ENCODE measurements around the gene OPN1SW. TPM values are rescaled to one million over a fixed set of nuclear protein-coding genes. Genes with fewer than 3 reads are reported as not detected.

Gene OPN1SW
- total and polyA plus RNA-seq, 4 donors = not detected

- no peaks in the 10 kb centered on the region for H3K27me3 ChIP-seq (ENCODE audit: control insufficient read depth in 1 of 2, insufficient read depth in 2 of 2, low read length in 1 of 2)
- no peak for ATAC-seq (ENCODE audit: low FRiP score)
- no peak for DNase-seq
- H3K27ac ChIP-seq (ENCODE audit: low read depth in 1 of 2, low read length in 2 of 2) = no peak overlapping the region
- WGBS, 2 donors = 90 to 96% methylated on average over 1 of the region's 1 CpG
- no peaks in the 10 kb centered on the region for H3K9me3 ChIP-seq (ENCODE audit: control insufficient read depth, low read length)
- intact Hi-C loops (cut with DNase I) = no loop called here
- H3K4me3 ChIP-seq (ENCODE audit: low read length in 2 of 2) = no peak overlapping the region
- peaks cover 0 to 5% of the 10 kb centered on the region in 2 donors for H3K36me3 ChIP-seq (ENCODE audit: control insufficient read depth in 1 of 2, insufficient read depth in 2 of 2, low read length in 1 of 2)
- peaks cover 0 to 5% of the 10 kb centered on the region in 2 donors for H3K4me1 ChIP-seq (ENCODE audit: control insufficient read depth in 1 of 2, insufficient read depth in 2 of 2, low read length in 2 of 2)
Measured at GRCh38 chr7:128758553-128758952, 17.0 kb downstream of the OPN1SW start.

DNA sequence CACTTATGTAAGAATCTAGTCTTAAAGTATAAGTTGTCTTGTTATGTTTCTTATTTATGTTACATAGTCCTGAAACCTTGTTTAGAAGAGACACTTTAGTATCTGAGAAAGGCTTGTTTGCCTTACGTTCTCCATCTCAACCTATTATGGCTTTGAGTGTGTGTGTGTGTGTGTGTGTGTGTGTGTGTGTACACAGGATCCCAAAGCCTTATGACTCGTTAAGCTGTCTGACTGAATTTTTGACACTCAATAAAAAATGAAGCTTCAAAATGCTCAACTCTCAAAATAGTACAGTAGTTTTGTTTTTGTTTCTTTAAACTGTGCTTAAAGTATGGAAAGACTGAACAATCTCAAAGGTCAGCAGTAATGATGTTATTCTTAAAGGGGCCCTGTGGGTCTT, 18.4 kb downstream of the OPN1SW start:
- Histone ChIP-seq H3K9me3 (ENCODE audit: control insufficient read depth, low read length) (no peaks in the 10 kb centered on the region), H3K27me3 (ENCODE audit: control insufficient read depth in 1 of 2, insufficient read depth in 2 of 2, low read length in 1 of 2) (no peaks in the 10 kb centered on the region), H3K36me3 (ENCODE audit: control insufficient read depth in 1 of 2, insufficient read depth in 2 of 2, low read length in 1 of 2) (peaks cover 0 to 5% of the 10 kb centered on the region in 2 donors), H3K4me3 (ENCODE audit: low read length in 2 of 2) (no peak overlapping the region), H3K4me1 (ENCODE audit: control insufficient read depth in 1 of 2, insufficient read depth in 2 of 2, low read length in 2 of 2) (peaks cover 0 to 5% of the 10 kb centered on the region in 2 donors), H3K27ac (ENCODE audit: low read depth in 1 of 2, low read length in 2 of 2) (peak overlapping the region in 1 of 2 donors; percentile 7)
- WGBS, 2 donors = 7 to 14% methylated on average over 2 of the region's 2 CpGs
- no peak for DNase-seq
- peak; percentile 36 for ATAC-seq (ENCODE audit: low FRiP score)
- intact Hi-C loops (cut with DNase I) = no loop called here

GRCh38 chr7:128755819-128756476, 19.6 kb downstream of the OPN1SW start:
- 42 to 44% methylated on average over 5 of the region's 5 CpGs for WGBS, 2 donors
- Histone ChIP-seq H3K36me3 (ENCODE audit: control insufficient read depth in 1 of 2, insufficient read depth in 2 of 2, low read length in 1 of 2) (peaks cover 0 to 4% of the 10 kb centered on the region in 2 donors), H3K4me3 (ENCODE audit: low read length in 2 of 2) (no peak overlapping the region), H3K9me3 (ENCODE audit: control insufficient read depth, low read length) (no peaks in the 10 kb centered on the region), H3K4me1 (ENCODE audit: control insufficient read depth in 1 of 2, insufficient read depth in 2 of 2, low read length in 2 of 2) (peaks cover 0 to 5% of the 10 kb centered on the region in 2 donors), H3K27me3 (ENCODE audit: control insufficient read depth in 1 of 2, insufficient read depth in 2 of 2, low read length in 1 of 2) (no peaks in the 10 kb centered on the region), H3K27ac (ENCODE audit: low read depth in 1 of 2, low read length in 2 of 2) (peak overlapping the region in 1 of 2 donors; percentile 48)
- ATAC-seq (ENCODE audit: low FRiP score) (peak; percentile 78), DNase-seq (no peak)
- intact Hi-C loops (cut with DNase I) = no loop called here

- Histone ChIP-seq H3K9me3 (ENCODE audit: control insufficient read depth, low read length) (no peaks in the 10 kb centered on the region), H3K27ac (ENCODE audit: low read depth in 1 of 2, low read length in 2 of 2) (no peak overlapping the region), H3K36me3 (ENCODE audit: control insufficient read depth in 1 of 2, insufficient read depth in 2 of 2, low read length in 1 of 2) (peaks cover 0 to 4% of the 10 kb centered on the region in 2 donors), H3K27me3 (ENCODE audit: control insufficient read depth in 1 of 2, insufficient read depth in 2 of 2, low read length in 1 of 2) (no peaks in the 10 kb centered on the region), H3K4me1 (ENCODE audit: control insufficient read depth in 1 of 2, insufficient read depth in 2 of 2, low read length in 2 of 2) (peaks cover 0 to 5% of the 10 kb centered on the region in 2 donors), H3K4me3 (ENCODE audit: low read length in 2 of 2) (no peak overlapping the region)
- DNase-seq (no peak), ATAC-seq (ENCODE audit: low FRiP score) (no peak)
- intact Hi-C loops (cut with DNase I) = no loop called here
- WGBS, 2 donors = 52 to 66% methylated on average over 2 of the region's 2 CpGs
Measured at GRCh38 chr7:128755075-128755818, 20.3 kb downstream of the OPN1SW start.

GRCh38 chr7:128752251-128752650, 23.3 kb downstream of the OPN1SW start:
- Histone ChIP-seq H3K36me3 (ENCODE audit: control insufficient read depth in 1 of 2, insufficient read depth in 2 of 2, low read length in 1 of 2) (peaks cover 0 to 4% of the 10 kb centered on the region in 2 donors), H3K9me3 (ENCODE audit: control insufficient read depth, low read length) (no peaks in the 10 kb centered on the region), H3K4me1 (ENCODE audit: control insufficient read depth in 1 of 2, insufficient read depth in 2 of 2, low read length in 2 of 2) (peaks cover 1 to 5% of the 10 kb centered on the region in 2 donors), H3K4me3 (ENCODE audit: low read length in 2 of 2) (no peak overlapping the region), H3K27ac (ENCODE audit: low read depth in 1 of 2, low read length in 2 of 2) (no peak overlapping the region), H3K27me3 (ENCODE audit: control insufficient read depth in 1 of 2, insufficient read depth in 2 of 2, low read length in 1 of 2) (no peaks in the 10 kb centered on the region)
- WGBS, 2 donors = 47 to 60% methylated on average over 1 of the region's 1 CpG
- ATAC-seq (ENCODE audit: low FRiP score) = no peak
- intact Hi-C loops (cut with DNase I) = no loop called here
- no peak for DNase-seq

DNA sequence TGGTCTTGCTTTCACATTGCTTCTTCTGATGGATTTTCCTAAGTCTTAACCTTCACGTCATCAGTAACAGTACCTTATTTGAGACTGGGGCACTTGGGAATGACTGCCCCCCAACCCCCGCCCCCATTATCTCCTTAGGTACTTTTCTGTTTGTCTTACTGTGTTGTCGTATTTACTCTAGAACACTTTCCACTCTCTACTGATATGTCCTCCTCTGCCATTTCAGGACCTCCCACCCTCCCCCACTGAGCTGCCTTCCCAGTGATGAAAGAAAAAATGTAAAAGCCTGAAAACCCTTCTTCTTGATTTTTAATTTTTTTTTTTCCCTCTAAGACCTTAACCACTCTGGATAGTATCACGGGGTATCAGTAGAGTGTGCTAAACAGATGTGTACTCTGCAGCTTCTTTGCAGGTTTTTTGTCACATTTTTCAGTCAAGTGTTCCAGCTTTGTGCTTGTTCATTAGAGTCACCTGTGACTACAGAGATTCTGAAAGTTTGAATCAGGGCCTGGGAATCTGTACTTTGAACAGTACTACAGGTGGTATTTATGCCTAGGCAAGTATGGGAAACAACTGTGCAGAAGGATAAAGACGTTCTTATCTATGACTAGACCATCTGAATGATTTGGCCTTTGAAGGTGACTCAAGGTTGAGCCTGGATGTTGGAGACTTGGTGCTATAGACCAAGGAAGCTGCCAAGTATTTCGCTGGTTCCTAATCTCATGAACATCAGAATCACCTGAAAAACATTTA, 28.1 kb downstream of the OPN1SW start:
- WGBS, 2 donors = 65 to 76% methylated on average over 6 of the region's 6 CpGs
- H3K36me3 ChIP-seq (ENCODE audit: control insufficient read depth in 1 of 2, insufficient read depth in 2 of 2, low read length in 1 of 2) = peaks cover 0 to 4% of the 10 kb centered on the region in 2 donors
- H3K27ac ChIP-seq (ENCODE audit: low read depth in 1 of 2, low read length in 2 of 2) = no peak overlapping the region
- intact Hi-C loops (cut with DNase I) = no loop called here
- H3K4me3 ChIP-seq (ENCODE audit: low read length in 2 of 2) = no peak overlapping the region
- peaks cover 0 to 1% of the 10 kb centered on the region in 2 donors for H3K4me1 ChIP-seq (ENCODE audit: control insufficient read depth in 1 of 2, insufficient read depth in 2 of 2, low read length in 2 of 2)
- no peak for ATAC-seq (ENCODE audit: low FRiP score)
- no peaks in the 10 kb centered on the region for H3K27me3 ChIP-seq (ENCODE audit: control insufficient read depth in 1 of 2, insufficient read depth in 2 of 2, low read length in 1 of 2)
- no peak for DNase-seq
- H3K9me3 ChIP-seq (ENCODE audit: control insufficient read depth, low read length) = no peaks in the 10 kb centered on the region

DNA sequence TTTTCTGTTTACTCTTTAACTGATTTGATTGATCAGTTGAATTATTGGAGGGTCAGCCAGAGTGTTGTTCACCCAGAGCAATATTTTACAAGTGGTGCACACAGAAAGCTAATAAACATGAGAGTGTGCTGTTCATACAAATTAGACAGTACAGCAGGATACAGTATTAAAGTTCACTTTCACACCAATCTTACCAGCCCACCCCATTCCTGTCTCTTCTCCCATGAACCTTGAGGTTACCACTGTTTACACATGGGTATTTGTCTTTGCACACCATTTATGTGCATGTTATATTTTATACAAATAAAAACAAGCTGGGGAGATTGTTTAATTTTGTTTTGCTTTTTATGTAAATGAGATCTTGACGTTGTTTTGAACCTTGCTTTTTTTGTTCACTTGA, 29.9 kb downstream of the OPN1SW start:
- Histone ChIP-seq H3K4me1 (ENCODE audit: control insufficient read depth in 1 of 2, insufficient read depth in 2 of 2, low read length in 2 of 2) (peaks cover 0 to 5% of the 10 kb centered on the region in 2 donors), H3K4me3 (ENCODE audit: low read length in 2 of 2) (no peak overlapping the region), H3K27ac (ENCODE audit: low read depth in 1 of 2, low read length in 2 of 2) (no peak overlapping the region), H3K9me3 (ENCODE audit: control insufficient read depth, low read length) (no peaks in the 10 kb centered on the region), H3K36me3 (ENCODE audit: control insufficient read depth in 1 of 2, insufficient read depth in 2 of 2, low read length in 1 of 2) (peaks cover 0 to 2% of the 10 kb centered on the region in 2 donors), H3K27me3 (ENCODE audit: control insufficient read depth in 1 of 2, insufficient read depth in 2 of 2, low read length in 1 of 2) (no peaks in the 10 kb centered on the region)
- ATAC-seq (ENCODE audit: low FRiP score) = no peak
- 67 to 77% methylated on average over 1 of the region's 1 CpG for WGBS, 2 donors
- no peak for DNase-seq
- intact Hi-C loops (cut with DNase I) = no loop called here

DNA sequence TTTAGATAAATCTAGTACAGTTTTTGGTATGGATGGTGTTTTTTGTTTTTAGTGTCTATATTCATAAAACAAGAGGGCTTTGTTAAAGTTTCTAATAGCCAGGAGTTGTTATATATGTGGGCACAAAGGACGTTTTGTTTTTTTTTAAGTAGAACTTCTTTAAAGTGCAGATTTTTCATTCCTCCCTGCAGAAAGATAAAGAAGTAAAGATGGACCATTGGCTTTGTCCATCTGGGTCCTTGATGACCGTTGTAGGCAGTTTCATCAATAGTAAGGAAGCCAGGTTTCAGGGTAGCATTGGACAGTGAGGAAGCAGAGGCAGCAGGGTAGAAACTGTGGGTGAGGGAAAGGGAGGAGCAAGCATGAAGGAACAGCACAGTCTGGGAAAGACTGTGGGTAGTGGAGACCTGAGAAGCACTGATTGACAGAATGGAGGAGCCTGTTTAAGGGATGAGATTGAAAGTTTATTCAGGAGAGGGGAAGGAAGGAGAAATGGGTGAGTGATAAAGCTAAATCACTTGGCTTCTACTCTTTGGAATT, 31.2 kb downstream of the OPN1SW start:
- Histone ChIP-seq H3K27ac (ENCODE audit: low read depth in 1 of 2, low read length in 2 of 2) (no peak overlapping the region), H3K4me1 (ENCODE audit: control insufficient read depth in 1 of 2, insufficient read depth in 2 of 2, low read length in 2 of 2) (peaks cover 0 to 5% of the 10 kb centered on the region in 2 donors), H3K4me3 (ENCODE audit: low read length in 2 of 2) (no peak overlapping the region), H3K9me3 (ENCODE audit: control insufficient read depth, low read length) (no peaks in the 10 kb centered on the region), H3K27me3 (ENCODE audit: control insufficient read depth in 1 of 2, insufficient read depth in 2 of 2, low read length in 1 of 2) (no peaks in the 10 kb centered on the region), H3K36me3 (ENCODE audit: control insufficient read depth in 1 of 2, insufficient read depth in 2 of 2, low read length in 1 of 2) (peaks cover 0 to 2% of the 10 kb centered on the region in 2 donors)
- intact Hi-C loops (cut with DNase I) = no loop called here
- WGBS, 2 donors = 31 to 32% methylated on average over 2 of the region's 2 CpGs
- no peak for ATAC-seq (ENCODE audit: low FRiP score)
- DNase-seq = no peak
